HG02973 (cell line): ENCODE measurements around the gene FLVCR1.

Experiments used
- ATAC-seq: cut with Tn5 transposase; IDR thresholded peaks from one replicate; pipeline ENCODE4 v1.9.1; 2021; ENCODE audit warnings: moderate library complexity; ENCODE audit not compliant: unreplicated experiment

The FLVCR1 gene

GRCh38 chr1:212945056-212945455 lies 87.0 kb downstream of the FLVCR1 start:
- no peak for ATAC-seq

- no peak for ATAC-seq
Measured at GRCh38 chr1:212945463-212946160, 87.5 kb downstream of the FLVCR1 start.

GRCh38 chr1:212946872-212947271 lies 88.8 kb downstream of the FLVCR1 start:
- ATAC-seq, result no peak
